Nucleus accumbens (tissue), 56 donors: Measurements from ENCODE around the gene CLDN8.

Experiments used
- DNase-seq, 56 donors: peaks; one replicate each; lab custom pipeline; 2025; lab: John Stamatoyannopoulos, UW

The CLDN8 gene

DNA sequence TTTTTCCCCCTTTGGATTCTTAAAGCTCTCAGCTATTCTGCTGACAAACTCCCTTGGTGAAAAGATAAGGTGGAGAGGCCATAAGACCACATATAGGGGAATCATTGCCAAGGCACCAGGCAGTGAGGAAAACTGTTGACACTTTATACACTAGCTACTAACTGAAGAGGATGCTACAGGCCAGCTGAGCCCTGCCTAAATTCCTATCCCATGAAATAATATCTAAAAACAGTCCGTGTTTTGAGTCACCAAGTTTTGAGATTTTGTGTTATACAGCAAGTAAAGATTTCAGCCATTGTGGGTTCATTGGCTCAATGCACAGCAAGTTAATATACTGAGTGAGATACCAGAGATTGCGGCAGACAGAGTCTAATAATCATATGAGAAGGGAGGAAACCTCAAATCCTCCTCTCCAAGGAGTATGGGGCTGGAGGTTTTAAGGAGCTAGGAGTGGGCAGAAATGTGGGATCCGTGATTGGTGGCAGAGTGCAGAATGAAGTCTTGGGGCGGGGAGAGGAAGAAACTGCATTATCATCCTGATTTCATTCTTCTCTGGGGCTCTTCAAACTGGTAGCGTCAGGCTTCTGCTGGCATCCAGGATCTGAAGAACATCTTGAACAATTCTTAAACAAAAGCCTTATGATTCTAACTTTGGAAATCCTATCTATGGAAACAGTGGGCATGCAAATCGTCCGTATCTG lies 9.2 kb downstream of the CLDN8 start:
- DNase-seq, result no peak

DNA sequence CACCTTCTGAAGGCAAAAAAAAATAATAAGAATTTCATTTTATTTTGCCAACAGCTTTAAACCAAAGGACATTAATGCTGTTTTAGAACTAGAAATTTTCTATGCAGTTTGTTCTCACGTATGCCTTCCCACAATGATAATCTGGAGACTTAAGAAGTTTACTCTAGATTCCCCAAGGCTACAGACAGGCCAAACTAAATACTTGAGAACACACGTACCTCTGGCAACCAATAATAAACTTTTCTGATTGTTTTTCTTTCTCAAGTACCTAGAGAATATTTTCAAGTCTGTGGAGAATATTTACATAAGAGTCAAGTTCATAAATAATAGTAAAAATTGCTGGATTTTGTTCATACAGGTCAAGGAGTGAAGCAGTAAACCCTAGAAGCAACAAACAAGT lies 15.9 kb downstream of the CLDN8 start:
- DNase-seq, result no peak

DNA sequence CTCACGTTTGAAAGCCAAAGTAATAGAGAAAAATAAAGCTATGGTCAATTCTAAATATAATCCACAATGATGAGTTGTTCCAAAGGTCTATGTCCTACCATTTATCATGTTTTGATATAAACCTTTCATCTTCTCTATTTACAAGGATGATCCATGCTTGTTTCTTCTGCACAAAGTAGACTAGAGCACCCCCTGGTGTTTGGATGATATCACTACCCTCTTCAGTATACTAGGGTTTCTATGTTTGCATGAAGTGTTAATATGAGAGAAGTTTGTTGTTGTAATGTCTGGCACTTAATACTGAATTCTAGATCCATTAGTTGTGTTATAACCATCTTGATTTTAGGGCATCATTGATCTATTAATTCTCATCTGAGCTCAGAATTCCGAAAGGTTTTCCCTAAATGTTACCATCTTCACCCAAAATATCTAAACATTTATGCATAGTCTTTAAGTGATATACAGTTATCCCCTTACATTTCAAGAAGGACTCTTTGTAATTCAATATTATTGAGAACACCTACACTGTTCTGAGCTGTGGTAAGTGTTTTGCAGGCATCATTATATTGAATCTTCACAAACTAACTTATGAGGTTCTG lies 21.1 kb downstream of the CLDN8 start:
- DNase-seq, result no peak

DNA sequence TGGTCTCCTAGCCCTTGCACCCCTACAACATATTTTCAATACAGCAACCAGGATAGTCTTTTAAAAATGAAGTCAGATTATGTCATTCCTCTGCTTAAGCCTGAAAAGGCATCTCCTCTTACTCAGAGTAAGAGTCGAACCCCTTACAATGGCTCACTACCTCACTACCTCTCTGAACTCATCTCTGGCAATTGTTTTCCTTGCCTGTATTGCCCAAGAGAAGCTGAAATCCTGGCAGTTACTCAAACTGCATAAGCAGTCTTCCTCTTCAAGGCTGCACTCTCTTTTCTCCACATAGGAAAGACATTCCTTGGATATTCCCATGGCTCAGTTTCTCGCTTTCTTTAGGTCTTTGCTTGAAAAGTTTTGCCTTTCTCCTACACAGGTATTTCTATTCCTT lies 22.7 kb downstream of the CLDN8 start:
- DNase-seq, result no peak

DNA sequence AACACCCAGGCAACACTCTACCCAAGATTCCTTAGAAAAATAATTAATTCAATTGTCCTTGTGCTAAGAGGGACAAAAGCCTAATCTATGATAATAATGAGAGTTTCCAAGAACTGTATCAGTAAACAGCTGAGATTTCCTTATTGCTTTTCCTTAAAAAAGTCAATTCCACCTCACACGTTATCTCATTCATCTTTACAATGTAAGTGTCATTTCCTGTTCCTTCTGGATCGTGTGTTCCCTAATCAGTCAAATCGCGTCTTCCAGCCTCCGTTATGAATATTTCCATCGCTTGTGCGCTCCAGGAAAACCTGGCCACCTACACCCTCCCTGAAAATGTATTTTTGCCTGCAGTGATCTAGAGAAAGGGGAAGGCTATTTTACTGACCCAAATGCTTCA lies 25.3 kb downstream of the CLDN8 start:
- no peak for DNase-seq

DNA sequence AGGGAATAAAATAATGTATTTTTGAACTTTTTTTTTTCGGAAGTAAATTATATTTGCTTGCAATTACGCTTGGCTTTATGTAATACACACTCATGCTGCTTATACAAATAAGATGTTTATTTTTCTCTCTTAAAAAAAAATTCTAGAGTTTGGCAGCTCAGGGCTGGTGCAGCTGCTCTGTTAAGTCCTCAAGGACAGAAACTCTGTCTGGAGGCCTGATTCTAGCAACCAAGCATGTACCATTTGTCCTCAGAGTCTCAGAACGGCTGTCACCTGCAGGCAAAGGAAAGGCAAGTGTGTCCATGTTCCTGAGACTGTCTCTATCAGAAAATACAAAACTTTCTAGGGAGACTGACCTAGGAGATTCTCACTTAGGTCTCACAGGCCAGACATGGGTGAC lies 26.1 kb downstream of the CLDN8 start:
- no peak for DNase-seq

DNA sequence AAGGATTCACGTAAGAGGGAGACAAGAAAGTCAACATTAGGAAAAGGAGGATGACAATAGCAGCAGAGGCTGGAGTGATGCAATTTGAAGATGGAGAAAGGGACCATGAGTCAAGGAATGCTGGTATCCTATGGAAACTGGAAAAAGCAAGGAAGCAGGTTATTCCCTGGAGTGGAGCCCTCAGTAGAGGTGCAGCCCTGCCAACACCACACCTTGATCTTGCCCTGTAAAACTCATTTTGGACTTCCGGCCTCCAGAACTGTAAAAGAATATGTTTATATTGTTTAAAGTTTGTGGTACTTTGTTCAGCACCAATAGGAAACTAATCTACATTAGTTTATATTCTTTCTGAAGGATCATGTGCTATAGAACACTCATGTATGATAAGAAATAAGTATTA lies 29.7 kb downstream of the CLDN8 start:
- DNase-seq, result no peak

DNA sequence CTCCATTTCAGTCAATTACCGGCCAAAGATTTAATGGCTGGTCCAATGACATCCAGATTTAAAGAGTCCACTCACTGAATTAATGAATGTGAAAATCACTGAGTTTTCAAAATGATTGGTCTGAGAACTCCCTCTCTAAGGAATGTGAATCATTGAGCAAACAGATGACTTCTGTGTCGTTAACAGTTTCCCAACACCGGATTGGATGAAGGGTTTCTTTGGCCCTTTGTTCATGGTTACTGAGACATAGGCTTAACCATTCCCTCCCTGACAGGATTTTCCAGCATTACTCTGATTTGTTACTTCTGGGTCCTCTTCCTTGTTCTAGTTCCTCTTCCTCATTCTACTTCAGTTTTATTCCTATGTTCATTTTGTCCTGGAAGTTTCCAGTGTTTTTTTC lies 47.8 kb downstream of the CLDN8 start:
- DNase-seq, result no peak

DNA sequence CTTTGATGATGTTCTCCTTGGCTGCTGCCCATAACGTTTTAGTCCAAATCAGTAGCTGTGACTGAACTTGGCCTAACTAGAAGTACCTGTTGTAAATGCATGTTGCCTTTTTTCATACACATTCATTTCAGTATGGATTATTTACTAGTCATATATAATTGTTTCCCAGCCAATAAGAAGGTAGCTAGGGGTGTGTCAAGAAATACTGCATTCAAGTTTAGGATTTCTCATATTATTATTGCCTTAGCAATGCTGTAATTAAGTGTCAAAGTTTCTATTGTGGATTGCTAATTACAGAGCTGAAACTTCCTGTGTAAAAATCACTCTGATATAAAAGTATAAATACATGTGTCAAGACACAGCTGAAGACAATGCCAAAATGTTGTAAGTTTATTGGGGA lies 49.2 kb downstream of the CLDN8 start, which contains the start of gene CLDN17:
Gene CLDN17 (minus strand): TSS at position 101 of the 400 bp plus-strand sequence. CDS start 188 bp downstream, outside the sequence.
- no peak for DNase-seq

DNA sequence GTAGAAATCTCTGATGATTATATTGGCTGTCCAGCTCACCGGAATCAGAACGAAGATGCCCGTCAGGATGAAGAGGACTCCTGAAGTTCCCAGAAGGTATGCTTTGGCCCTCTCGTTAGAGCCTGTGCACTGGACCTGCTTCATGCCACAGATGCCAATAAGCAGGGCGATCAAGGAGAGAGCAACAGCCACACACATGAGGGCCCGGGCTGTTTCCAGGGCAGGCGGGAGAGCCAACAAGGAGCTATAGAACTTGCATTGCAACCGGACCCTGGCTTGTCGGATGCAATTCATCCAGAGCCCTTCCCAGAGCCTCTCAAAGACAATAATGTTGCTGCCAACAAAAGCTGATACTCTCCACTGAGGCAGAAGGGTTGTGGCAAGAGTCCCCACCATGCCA lies 49.7 kb downstream of the CLDN8 start:
- no peak for DNase-seq

DNA sequence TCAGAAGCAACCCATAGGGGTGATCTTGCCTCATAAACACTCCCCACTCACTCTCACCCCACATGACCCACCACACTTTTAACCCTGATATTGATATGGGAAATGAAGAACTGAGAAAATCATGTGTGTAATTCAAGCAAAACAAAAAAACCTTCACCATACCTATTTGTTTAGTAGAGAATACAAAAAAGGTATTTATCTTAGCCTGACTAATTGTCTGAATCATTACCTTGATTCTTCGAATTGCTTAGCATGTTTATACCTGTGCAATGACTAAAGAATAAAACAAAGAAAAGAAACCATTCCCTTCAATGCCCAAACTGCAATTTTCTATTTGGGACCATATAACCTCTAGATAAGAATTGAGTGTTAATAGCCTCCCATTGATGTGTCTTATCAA lies 51.1 kb downstream of the CLDN8 start:
- DNase-seq, result no peak
